Measurements from ENCODE around the gene SHC2. TPM values are rescaled to one million over a fixed set of nuclear protein-coding genes. Genes with fewer than 3 reads are reported as not detected.

SHC2 gene
- total and polyA plus RNA-seq, 2 experiments from 2014 or later: 50.8 to 111 TPM

DNA sequence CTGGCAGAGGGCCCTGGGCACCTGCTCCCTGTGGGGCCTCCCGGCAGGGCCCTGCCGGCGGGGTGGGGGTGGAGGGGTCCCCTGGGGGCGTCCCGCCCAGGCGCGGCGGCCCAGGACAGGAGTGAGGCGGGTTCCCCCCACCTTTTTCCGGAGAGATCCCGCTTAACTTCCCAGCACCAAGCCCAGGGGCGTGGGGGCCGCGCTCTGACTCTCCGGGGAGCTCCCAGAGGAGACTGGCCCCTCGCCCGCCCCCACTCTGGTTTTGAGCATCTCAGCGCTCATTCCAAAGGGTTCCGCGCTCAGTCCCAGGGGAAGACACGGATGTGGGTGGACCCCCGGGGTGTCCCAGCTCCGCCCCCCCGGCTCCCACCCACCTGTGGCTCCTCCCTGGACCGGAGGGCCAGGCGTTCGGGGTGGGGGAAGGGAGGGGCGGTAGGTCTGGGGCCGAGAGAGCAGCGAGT, 52.4 kb downstream of the SHC2 start:
- no peaks in the 10 kb centered on the region for H3K9me2 ChIP-seq (replicated peaks; ENCODE audit: insufficient read depth)
- TF ChIP-seq, protein P1, sequence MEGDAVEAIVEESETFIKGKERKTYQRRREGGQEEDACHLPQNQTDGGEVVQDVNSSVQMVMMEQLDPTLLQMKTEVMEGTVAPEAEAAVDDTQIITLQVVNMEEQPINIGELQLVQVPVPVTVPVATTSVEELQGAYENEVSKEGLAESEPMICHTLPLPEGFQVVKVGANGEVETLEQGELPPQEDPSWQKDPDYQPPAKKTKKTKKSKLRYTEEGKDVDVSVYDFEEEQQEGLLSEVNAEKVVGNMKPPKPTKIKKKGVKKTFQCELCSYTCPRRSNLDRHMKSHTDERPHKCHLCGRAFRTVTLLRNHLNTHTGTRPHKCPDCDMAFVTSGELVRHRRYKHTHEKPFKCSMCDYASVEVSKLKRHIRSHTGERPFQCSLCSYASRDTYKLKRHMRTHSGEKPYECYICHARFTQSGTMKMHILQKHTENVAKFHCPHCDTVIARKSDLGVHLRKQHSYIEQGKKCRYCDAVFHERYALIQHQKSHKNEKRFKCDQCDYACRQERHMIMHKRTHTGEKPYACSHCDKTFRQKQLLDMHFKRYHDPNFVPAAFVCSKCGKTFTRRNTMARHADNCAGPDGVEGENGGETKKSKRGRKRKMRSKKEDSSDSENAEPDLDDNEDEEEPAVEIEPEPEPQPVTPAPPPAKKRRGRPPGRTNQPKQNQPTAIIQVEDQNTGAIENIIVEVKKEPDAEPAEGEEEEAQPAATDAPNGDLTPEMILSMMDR (IDR thresholded peaks at IDR 0.05; ENCODE audit: poor library complexity): no peak
- TF ChIP-seq EZH2 (IDR thresholded peaks at IDR 0.05; ENCODE audit: borderline replicate concordance) (no peak), EZH2phosphoT487 (IDR thresholded peaks at IDR 0.05; ENCODE audit: low read depth, severe bottlenecking, unreplicated experiment) (no peak)
- no peak for DNase-seq (ENCODE audit: low spot score)
- H3K36me3 ChIP-seq (replicated peaks; ENCODE audit: insufficient read depth, low read depth): no peaks in the 10 kb centered on the region
- no peaks in the 10 kb centered on the region for H3K79me2 ChIP-seq
- H2AFZ ChIP-seq: no peak overlapping the region
- H3K4me2 ChIP-seq: peak overlapping the region; percentile 100
- peaks cover 12% of the 10 kb centered on the region for H3K27me3 ChIP-seq
- peaks cover 7% of the 10 kb centered on the region for H3K4me1 ChIP-seq (ENCODE audit: insufficient read depth)
- H4K20me1 ChIP-seq (ENCODE audit: insufficient read depth, poor library complexity, severe bottlenecking): no peaks in the 10 kb centered on the region
- no peaks in the 10 kb centered on the region for H3K9me3 ChIP-seq (ENCODE audit: low read depth)
- peak overlapping the region; percentile 58 for H3K4me3 ChIP-seq
- WGBS (ENCODE audit: low lambda C conversion rate, missing lambda C conversion rate): 6% methylated on average over 7 of the region's 30 CpGs
- H3K27ac ChIP-seq: no peak overlapping the region

DNA sequence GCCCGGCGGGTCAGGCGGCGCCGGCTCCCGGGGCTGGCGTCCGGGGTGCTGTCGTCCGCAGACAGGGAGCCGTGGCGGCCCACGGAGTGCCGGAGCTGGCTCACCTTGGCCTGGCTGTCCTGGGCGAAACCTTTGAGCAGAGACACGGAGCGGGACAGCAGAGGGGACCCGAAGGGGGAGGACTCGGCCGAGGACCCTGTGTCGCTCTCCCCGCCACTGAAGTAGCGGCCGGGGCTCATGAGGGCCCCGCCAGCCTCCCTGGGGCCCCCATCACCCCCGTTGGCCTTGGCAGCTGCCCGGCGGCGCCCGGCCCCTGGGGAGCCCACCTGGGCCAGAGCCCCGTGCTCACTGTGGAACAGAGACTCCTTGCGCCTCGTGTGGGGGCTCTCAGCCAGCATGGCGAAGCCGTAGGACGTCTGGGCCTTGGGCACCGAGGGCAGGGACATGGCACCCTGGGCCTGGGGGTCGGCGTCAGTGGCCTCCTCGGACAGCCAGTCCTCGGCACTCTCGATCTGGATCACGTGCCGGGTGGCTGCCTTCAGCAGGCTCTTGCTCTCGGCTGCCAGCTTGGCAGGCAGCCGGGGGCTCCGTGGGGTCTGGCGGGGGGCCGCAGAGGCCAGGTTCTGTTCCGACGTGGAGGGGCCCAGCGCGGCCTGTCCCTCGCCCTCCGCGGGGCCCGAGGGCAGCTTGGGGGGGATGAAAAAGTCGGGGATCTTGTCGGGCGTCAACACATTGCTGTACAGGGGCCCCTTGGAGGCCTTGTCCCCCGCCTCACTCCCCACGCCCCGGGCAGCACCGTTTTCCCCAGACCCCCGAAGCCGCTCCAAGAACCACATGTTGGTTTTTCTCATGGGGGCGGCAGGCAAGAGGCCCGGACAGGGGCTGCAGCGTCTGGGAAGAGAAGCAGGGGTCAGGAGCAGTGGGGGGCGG, 53.1 kb downstream of the SHC2 start:
- TF ChIP-seq EZH2phosphoT487 (IDR thresholded peaks at IDR 0.05; ENCODE audit: low read depth, severe bottlenecking, unreplicated experiment): no peak
- TF ChIP-seq, protein P1 (IDR thresholded peaks at IDR 0.05; ENCODE audit: poor library complexity): no peak
- TF ChIP-seq EZH2 (IDR thresholded peaks at IDR 0.05; ENCODE audit: borderline replicate concordance): no peak
- Histone ChIP-seq H3K79me2 (no peaks in the 10 kb centered on the region), H3K4me2 (peak overlapping the region; percentile 100), H3K4me1 (ENCODE audit: insufficient read depth) (peaks cover 7% of the 10 kb centered on the region), H3K27me3 (peaks cover 12% of the 10 kb centered on the region), H3K4me3 (no peak overlapping the region), H3K9me3 (ENCODE audit: low read depth) (no peaks in the 10 kb centered on the region), H2AFZ (no peak overlapping the region), H3K27ac (no peak overlapping the region), H3K9me2 (replicated peaks; ENCODE audit: insufficient read depth) (no peaks in the 10 kb centered on the region), H4K20me1 (ENCODE audit: insufficient read depth, poor library complexity, severe bottlenecking) (no peaks in the 10 kb centered on the region), H3K36me3 (replicated peaks; ENCODE audit: insufficient read depth, low read depth) (no peaks in the 10 kb centered on the region)
- 92% methylated on average over 30 of the region's 70 CpGs for WGBS (ENCODE audit: low lambda C conversion rate, missing lambda C conversion rate)
- DNase-seq (ENCODE audit: low spot score): no peak

DNA sequence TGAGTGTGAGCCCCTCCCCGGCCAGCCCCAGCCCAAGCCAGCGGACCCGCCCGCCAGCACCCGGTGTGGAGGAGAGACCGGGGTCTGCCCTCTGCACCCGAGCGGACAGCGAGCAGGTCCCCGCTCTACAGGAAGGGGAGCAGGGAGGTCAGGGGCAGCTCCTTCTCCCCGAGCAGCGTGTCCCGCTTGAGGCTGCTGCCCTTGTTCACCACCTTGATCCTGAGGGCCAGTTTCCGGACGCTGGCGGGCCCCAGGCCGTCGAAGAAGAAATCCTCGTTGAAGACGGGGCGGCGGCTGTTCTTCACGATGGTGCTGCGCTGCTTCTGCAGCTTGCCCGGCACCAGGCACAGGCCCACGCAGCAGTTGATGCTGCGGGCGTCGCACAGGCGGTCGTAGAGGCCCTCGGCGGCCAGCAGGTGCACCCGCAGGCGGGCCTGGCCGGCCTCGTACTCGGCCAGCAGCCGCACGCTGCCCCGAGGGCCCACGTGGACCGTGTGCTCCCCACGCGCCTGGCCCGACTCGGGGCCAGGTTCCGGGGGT, 53.8 kb downstream of the SHC2 start:
- TF ChIP-seq, protein P1 (IDR thresholded peaks at IDR 0.05; ENCODE audit: poor library complexity): no peak
- TF ChIP-seq EZH2phosphoT487 (IDR thresholded peaks at IDR 0.05; ENCODE audit: low read depth, severe bottlenecking, unreplicated experiment) (no peak), EZH2 (IDR thresholded peaks at IDR 0.05; ENCODE audit: borderline replicate concordance) (no peak)
- Histone ChIP-seq H2AFZ (no peak overlapping the region), H3K27ac (no peak overlapping the region), H3K79me2 (no peaks in the 10 kb centered on the region), H3K4me2 (no peak overlapping the region), H3K27me3 (peaks cover 12% of the 10 kb centered on the region), H3K36me3 (replicated peaks; ENCODE audit: insufficient read depth, low read depth) (no peaks in the 10 kb centered on the region), H4K20me1 (ENCODE audit: insufficient read depth, poor library complexity, severe bottlenecking) (no peaks in the 10 kb centered on the region), H3K9me3 (ENCODE audit: low read depth) (no peaks in the 10 kb centered on the region), H3K4me3 (no peak overlapping the region), H3K4me1 (ENCODE audit: insufficient read depth) (peaks cover 7% of the 10 kb centered on the region), H3K9me2 (replicated peaks; ENCODE audit: insufficient read depth) (no peaks in the 10 kb centered on the region)
- DNase-seq (ENCODE audit: low spot score): no peak
- 93% methylated on average over 46 of the region's 48 CpGs for WGBS (ENCODE audit: low lambda C conversion rate, missing lambda C conversion rate)

All from hepatocyte (in vitro differentiated cells).